Activated naive CD4-positive, alpha-beta T cell treated with Interleukin-2 at 50 U/mL for 16 hours (primary cell): ENCODE data around the gene HMCES.
"Not testable (repeated sequence)": the region's sequence is repeated elsewhere in the genome, so short reads cannot be mapped to it uniquely, and the experiment has no call there.

Experiments used
- DNase-seq: peaks from one replicate; pipeline ENCODE4 v3.0.0-alpha.2; 2020

The HMCES gene

GRCh38 chr3:129323651-129324294 lies 45.1 kb downstream of the HMCES start:
- DNase-seq, result no peak

GRCh38 chr3:129324855-129325254 lies 46.2 kb downstream of the HMCES start:
- no peak for DNase-seq

DNA sequence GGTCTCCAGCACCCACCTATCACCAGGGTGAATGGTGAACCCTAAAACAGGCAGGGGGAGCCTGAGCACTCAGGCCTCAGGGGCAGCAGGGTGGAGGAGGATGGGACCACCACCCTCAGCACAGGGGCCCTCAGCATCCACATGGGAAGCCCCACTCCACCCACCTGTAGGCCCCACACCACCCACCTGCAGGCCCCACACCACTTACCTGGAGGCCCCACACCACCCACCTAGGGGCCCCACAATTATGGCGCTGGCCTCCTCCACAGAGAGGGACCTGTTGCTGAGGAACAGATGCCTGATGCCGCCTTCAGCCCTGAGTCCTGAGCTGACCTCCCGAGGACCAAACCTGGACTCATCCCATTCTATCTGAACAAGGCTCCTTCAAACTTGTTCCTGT lies 46.7 kb downstream of the HMCES start:
- DNase-seq, result no peak

DNA sequence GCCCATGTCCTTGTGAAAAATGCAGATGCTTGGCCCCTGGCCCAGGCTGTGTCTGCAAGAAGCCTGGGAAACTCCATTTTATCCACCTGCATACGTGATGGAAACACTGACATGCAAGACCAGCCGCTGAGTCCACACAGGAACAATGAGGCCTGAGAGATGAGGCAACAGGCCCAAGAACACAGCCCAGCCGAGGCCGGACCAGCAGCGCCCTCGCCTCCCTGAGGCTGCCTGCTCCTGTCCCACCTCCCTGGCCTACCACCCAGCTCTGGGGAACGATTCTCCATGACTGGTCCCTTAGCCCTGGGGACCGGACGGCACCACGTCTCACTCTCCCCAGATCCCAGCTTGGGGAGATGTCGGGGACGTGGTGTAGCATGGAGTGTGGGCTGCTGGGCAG lies 47.5 kb downstream of the HMCES start:
- DNase-seq, result no peak

DNA sequence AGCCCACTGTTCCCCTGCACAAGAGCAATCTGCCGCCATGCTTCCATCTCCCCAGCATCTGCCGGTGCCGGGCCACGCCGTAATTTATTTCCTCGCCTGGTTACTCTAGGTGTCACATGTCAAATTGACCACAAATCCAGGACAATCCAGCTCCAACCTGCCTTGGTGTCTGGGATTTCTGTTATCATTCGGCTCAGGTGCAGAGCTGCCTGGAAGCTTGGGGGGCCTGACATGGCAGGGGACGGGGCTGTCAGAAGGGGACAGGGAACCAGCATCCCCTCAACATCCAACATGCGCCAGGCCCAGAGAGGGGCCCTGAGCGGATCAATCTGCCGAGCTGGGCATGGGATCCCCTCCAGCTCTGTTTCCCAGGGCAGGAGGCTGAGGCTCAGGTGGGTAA lies 47.9 kb downstream of the HMCES start:
- no peak for DNase-seq

DNA sequence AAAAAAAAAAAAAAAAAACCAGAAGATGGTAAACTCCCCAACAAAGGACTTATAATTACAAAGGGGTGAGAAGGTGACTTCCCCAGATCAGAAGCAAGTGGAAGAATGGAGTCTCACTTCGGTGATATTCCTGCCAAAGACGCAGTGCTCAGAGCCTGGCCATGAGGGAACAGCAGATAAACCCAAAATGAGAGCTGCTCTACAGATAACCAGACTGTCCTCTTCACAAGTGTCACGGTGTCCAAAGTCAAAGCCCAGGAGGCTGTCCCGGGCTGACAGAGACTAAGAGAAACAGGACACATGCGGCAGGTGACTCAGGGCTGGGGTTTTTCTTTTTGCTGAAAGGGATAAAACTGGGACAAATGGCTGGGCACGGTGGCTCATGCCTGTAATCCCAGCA lies 48.8 kb downstream of the HMCES start:
- DNase-seq, result no peak

DNA sequence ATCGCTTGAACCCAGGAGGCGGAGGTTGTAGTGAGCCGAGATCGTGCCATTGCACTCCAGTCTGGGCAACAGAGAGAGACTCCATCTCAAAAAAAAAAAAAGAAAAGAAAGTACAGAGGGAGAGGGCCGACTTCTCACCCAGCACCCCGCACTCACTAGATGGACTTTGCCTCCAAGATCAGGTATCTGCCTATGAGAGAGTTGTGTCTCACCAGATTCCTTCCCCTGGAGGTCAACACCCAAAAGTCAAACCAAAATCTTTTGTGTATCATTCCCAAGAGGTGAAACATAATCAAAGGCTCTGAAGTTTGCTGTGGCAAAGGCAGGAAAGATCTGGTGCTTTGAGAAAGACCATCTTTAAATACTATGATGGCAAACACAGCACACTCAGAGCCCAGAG lies 51.2 kb downstream of the HMCES start:
- no peak for DNase-seq

DNA sequence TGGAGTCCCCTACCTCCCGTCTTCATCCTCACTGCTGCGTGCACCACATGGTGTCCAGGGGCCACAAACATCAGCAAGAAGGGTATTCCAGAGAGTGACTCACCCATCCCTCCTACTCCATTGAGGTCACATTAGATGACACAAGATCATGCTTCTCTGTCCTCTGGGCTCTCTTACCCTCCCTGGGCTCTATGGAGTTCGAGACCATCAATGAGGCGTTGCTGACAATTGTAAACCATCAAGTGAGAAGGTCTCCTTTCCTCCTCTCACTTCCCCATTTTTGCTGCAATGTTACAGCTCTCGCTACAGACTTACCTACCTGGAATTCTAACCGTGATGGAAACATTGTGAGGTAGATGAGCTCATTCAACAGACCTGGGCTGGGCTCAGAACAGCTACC lies 51.7 kb downstream of the HMCES start:
- no peak for DNase-seq

GRCh38 chr3:129333891-129334290 lies 55.2 kb downstream of the HMCES start:
- no peak for DNase-seq

DNA sequence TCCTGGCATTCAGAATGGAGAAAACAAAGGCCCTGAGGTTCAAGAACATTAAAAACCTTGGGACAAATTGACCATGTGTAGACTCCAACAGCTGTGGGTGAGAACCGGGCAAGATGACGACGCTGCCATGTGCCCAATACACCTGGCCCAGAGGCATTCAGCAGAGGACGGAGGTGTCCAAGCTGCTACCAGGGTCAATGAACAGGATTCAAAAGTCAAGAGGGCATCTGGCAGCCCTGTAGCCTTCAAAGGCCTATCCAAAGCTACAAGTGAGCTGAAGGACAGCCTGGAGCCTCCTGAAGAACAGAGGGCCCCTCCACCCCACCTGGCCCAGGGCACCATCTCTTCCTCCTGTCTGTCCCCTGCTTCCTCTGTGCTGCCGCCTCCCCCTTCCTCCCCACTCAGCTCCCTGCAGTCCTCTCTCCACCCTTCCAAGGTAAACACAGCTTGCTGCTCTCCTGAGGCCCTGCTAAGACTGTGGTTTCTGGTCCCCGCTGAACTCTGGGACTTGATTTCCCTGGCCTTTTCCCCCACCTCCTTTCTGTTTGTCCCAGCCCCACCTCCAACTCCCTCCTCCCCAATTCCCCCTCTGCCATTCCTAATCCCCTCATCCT lies 57.5 kb downstream of the HMCES start:
- DNase-seq, result no peak

- DNase-seq, result not testable (repeated sequence)
Observed at GRCh38 chr3:129337719-129338118, 59.0 kb downstream of the HMCES start.

GRCh38 chr3:129339186-129339585 lies 60.5 kb downstream of the HMCES start:
- DNase-seq, result not testable (repeated sequence)

- not testable (repeated sequence) for DNase-seq
Observed at GRCh38 chr3:129339833-129340232, 61.2 kb downstream of the HMCES start.

DNA sequence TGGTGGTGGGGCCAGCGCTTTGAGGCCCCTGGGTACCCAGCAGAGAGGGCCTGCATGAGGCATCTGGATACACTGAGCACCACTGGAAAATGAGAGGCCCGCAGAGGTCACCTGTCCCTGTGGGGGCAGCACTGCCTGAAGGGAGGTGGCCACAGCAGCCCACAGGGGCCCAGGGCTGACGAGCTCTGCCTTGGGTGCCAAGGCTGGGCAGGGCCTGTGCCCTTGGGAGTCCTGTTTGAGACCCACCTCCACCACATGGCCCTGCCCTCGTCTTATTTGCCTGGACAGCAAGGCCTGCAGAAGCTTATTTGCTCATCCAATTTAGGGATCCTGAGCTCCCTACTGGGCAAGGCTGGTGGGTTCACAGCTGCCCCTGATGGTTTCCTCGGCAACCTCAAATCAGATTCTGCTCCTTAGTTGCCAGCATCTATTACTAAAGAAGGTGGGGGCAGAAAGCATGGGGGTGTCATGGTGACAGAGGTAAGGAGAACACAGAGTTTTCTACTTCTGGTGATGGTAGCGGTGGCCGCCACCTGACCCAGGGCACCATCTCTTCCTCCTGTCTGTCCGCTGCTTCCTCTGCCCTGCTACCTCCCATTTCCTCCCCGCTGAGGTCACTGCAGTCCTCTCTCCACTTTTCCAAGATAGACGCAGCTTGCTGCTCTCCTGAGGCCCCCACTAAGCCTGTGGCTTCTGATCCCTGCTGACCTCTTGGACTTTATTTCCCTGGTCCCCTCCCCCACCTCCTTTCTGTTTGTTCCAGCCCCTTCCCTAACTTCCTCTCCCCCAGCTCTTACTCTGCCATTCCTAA lies 62.9 kb downstream of the HMCES start:
- no peak for DNase-seq

- DNase-seq, result peak; percentile 31
Observed at GRCh38 chr3:129343643-129344360, 65.1 kb downstream of the HMCES start.

- DNase-seq, result no peak
Observed at GRCh38 chr3:129344540-129345220, 66.0 kb downstream of the HMCES start.

- DNase-seq, result no peak
Observed at GRCh38 chr3:129345281-129345680, 66.6 kb downstream of the HMCES start.

DNA sequence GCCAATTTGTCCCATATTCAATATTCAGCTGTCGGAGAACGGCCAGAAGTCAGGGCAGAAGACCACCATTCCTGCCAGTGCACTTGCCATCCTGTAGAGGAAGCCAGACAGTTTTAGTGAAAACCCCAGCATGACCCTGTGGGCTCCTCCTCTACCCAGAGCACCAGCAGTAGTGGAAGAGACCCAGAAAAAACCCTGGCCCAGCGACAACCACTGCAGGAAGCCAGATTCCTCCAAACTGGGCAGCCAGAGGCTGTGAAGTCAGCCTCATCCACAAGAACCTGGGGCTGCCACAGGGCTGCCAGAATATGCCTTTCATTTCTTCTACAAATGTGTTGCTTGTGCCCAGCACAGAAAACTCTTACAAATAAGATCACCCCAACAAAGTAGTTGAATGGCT lies 67.3 kb downstream of the HMCES start:
- no peak for DNase-seq

- DNase-seq, result no peak
Observed at GRCh38 chr3:129346695-129347457, 68.2 kb downstream of the HMCES start.

- no peak for DNase-seq
Observed at GRCh38 chr3:129347458-129347845, 68.8 kb downstream of the HMCES start.

GRCh38 chr3:129348734-129349133 lies 70.1 kb downstream of the HMCES start:
- no peak for DNase-seq

- DNase-seq, result not testable (repeated sequence)
Observed at GRCh38 chr3:129349169-129349568, 70.5 kb downstream of the HMCES start.
